ENCODE measurements around the gene OR9A4.

OR9A4 gene

GRCh38 chr7:141928146-141928844 is 12.1 kb downstream of the OR9A4 start:
- TF ChIP-seq POLR2A (IDR thresholded peaks at IDR 0.05; ENCODE audit: low read depth, low read length): no peak

GRCh38 chr7:141928845-141929195 is 12.6 kb downstream of the OR9A4 start:
- TF ChIP-seq POLR2A (IDR thresholded peaks at IDR 0.05; ENCODE audit: low read depth, low read length): no peak
- DNase-seq (ENCODE audit: insufficient read length, low spot score) (no peak), FAIRE-seq (no peak)

More at GRCh38 chr7:141928146-141928844, 12.1 kb downstream of the OR9A4 start:
- no peak for DNase-seq (ENCODE audit: insufficient read length, low spot score)
- FAIRE-seq: no peak

- no peak for TF ChIP-seq POLR2A (IDR thresholded peaks at IDR 0.05; ENCODE audit: low read depth, low read length)
- DNase-seq (ENCODE audit: insufficient read length, low spot score) (no peak), FAIRE-seq (no peak)
Measured at GRCh38 chr7:141930211-141930610, 14.0 kb downstream of the OR9A4 start.

GRCh38 chr7:141941075-141941474 is 24.9 kb downstream of the OR9A4 start:
- DNase-seq (ENCODE audit: insufficient read length, low spot score) (no peak), FAIRE-seq (no peak)
- TF ChIP-seq POLR2A (IDR thresholded peaks at IDR 0.05; ENCODE audit: low read depth, low read length): no peak

- FAIRE-seq: no peak
- no peak for DNase-seq (ENCODE audit: insufficient read length, low spot score)
- no peak for TF ChIP-seq POLR2A (IDR thresholded peaks at IDR 0.05; ENCODE audit: low read depth, low read length)
Measured at GRCh38 chr7:141943846-141944245, 27.6 kb downstream of the OR9A4 start.

GRCh38 chr7:141944811-141945210 is 28.6 kb downstream of the OR9A4 start:
- FAIRE-seq: no peak
- DNase-seq (ENCODE audit: insufficient read length, low spot score): no peak

GRCh38 chr7:141945356-141945755 is 29.2 kb downstream of the OR9A4 start:
- no peak for TF ChIP-seq POLR2A (IDR thresholded peaks at IDR 0.05; ENCODE audit: low read depth, low read length)
- DNase-seq (ENCODE audit: insufficient read length, low spot score) (no peak), FAIRE-seq (no peak)

More at GRCh38 chr7:141944811-141945210, 28.6 kb downstream of the OR9A4 start:
- TF ChIP-seq POLR2A (IDR thresholded peaks at IDR 0.05; ENCODE audit: low read depth, low read length): no peak

GRCh38 chr7:141946796-141947195 is 30.6 kb downstream of the OR9A4 start, which contains the start of gene CLEC5A:
Gene CLEC5A (minus strand): TSS chr7:141946974. CDS start chr7:141946292, 682 bp downstream.
- DNase-seq (ENCODE audit: insufficient read length, low spot score): no peak
- FAIRE-seq: no peak
- TF ChIP-seq POLR2A (IDR thresholded peaks at IDR 0.05; ENCODE audit: low read depth, low read length): no peak

- FAIRE-seq: no peak
- DNase-seq (ENCODE audit: insufficient read length, low spot score): no peak
Measured at GRCh38 chr7:141949021-141949420, 32.8 kb downstream of the OR9A4 start.

GRCh38 chr7:141949451-141949850 is 33.3 kb downstream of the OR9A4 start:
- DNase-seq (ENCODE audit: insufficient read length, low spot score) (no peak), FAIRE-seq (no peak)
- TF ChIP-seq POLR2A (IDR thresholded peaks at IDR 0.05; ENCODE audit: low read depth, low read length): no peak

More at GRCh38 chr7:141949021-141949420, 32.8 kb downstream of the OR9A4 start:
- no peak for TF ChIP-seq POLR2A (IDR thresholded peaks at IDR 0.05; ENCODE audit: low read depth, low read length)

GRCh38 chr7:141949911-141950310 is 33.7 kb downstream of the OR9A4 start:
- TF ChIP-seq POLR2A (IDR thresholded peaks at IDR 0.05; ENCODE audit: low read depth, low read length): no peak
- FAIRE-seq (no peak), DNase-seq (ENCODE audit: insufficient read length, low spot score) (no peak)

GRCh38 chr7:141950806-141951205 is 34.6 kb downstream of the OR9A4 start:
- no peak for FAIRE-seq
- DNase-seq (ENCODE audit: insufficient read length, low spot score): no peak
- TF ChIP-seq POLR2A (IDR thresholded peaks at IDR 0.05; ENCODE audit: low read depth, low read length): no peak

GRCh38 chr7:141952461-141952860 is 36.3 kb downstream of the OR9A4 start:
- no peak for FAIRE-seq
- no peak for TF ChIP-seq POLR2A (IDR thresholded peaks at IDR 0.05; ENCODE audit: low read depth, low read length)

GRCh38 chr7:141954334-141954733 is 38.1 kb downstream of the OR9A4 start:
- no peak for TF ChIP-seq POLR2A (IDR thresholded peaks at IDR 0.05; ENCODE audit: low read depth, low read length)
- DNase-seq (ENCODE audit: insufficient read length, low spot score) (no peak), FAIRE-seq (no peak)

More at GRCh38 chr7:141952461-141952860, 36.3 kb downstream of the OR9A4 start:
- no peak for DNase-seq (ENCODE audit: insufficient read length, low spot score)

- FAIRE-seq: no peak
- TF ChIP-seq POLR2A (IDR thresholded peaks at IDR 0.05; ENCODE audit: low read depth, low read length): no peak
- DNase-seq (ENCODE audit: insufficient read length, low spot score): no peak
Measured at GRCh38 chr7:141956084-141956483, 39.9 kb downstream of the OR9A4 start.

Data from H54 (cell line).